HepG2 (cell line): ENCODE measurements around the gene TUBG2. TPM values are rescaled to one million over a fixed set of nuclear protein-coding genes. Genes with fewer than 3 reads are reported as not detected.

Experiments used
- EED ChIP-seq: sonication (generic); formaldehyde crosslinking; IDR thresholded peaks from 2 replicates; pipeline ENCODE4 v1.5.0; 2020; ENCODE audit warnings: mild to moderate bottlenecking, missing genetic modification reagents
- EZH2 ChIP-seq: conservative IDR thresholded peaks from 2 replicates; pipeline ENCODE4 v1.6.1; 2012; ENCODE audit warnings: mild to moderate bottlenecking, low read depth, low read length, moderate library complexity
- FIP1L1 ChIP-seq: fragments of 200-400 bp; formaldehyde crosslinking; IDR thresholded peaks from 2 replicates; pipeline ENCODE4 v1.6.1; 2018; ENCODE audit warnings: low read depth, mild to moderate bottlenecking, low read length, moderate library complexity, borderline replicate concordance; ENCODE audit not compliant: insufficient read depth
- GTF2F1 ChIP-seq: fragments of 150-350 bp; IDR thresholded peaks from 2 replicates; pipeline ENCODE4 v1.6.1; 2014; ENCODE audit warnings: low read length
- KDM3A ChIP-seq: IDR thresholded peaks from 2 replicates; pipeline ENCODE4 v1.6.1; 2018; ENCODE audit warnings: low read depth, missing compliant biosample characterization
- MATR3 ChIP-seq: sonication (generic); formaldehyde crosslinking; IDR thresholded peaks from 2 replicates; pipeline ENCODE4 v1.4.0; 2020; ENCODE audit warnings: missing genetic modification reagents
- PHF20 ChIP-seq: sonication (generic); formaldehyde crosslinking; IDR thresholded peaks from 2 replicates; pipeline ENCODE4 v1.5.0; 2020; ENCODE audit warnings: mild to moderate bottlenecking, missing genetic modification reagents
- RBM22 ChIP-seq: fragments of 200-400 bp; formaldehyde crosslinking; optimal IDR thresholded peaks from 2 replicates; pipeline ENCODE3; 2017; ENCODE audit warnings: mild to moderate bottlenecking, low read length, moderate library complexity
- SP140L ChIP-seq: sonication (generic); formaldehyde crosslinking; IDR thresholded peaks from 2 replicates; pipeline ENCODE4 v1.4.0; 2020; ENCODE audit warnings: missing genetic modification reagents, borderline replicate concordance
- STAT5B ChIP-seq: sonication (generic); formaldehyde crosslinking; IDR thresholded peaks from 2 replicates; pipeline ENCODE4 v1.4.0; 2020; ENCODE audit warnings: missing genetic modification reagents
- ZNF224 ChIP-seq: sonication (generic); formaldehyde crosslinking; IDR thresholded peaks from 2 replicates; pipeline ENCODE4 v1.5.0; 2020; ENCODE audit warnings: mild to moderate bottlenecking, missing genetic modification reagents
- ZNF782 ChIP-seq: sonication (generic); formaldehyde crosslinking; IDR thresholded peaks from 2 replicates; pipeline ENCODE4 v1.4.0; 2020; ENCODE audit warnings: missing genetic modification reagents, mild to moderate bottlenecking, borderline replicate concordance
- polyA plus RNA-seq, 8 experiments: library from polyadenylated mRNA; depleted of rRNA in 3 of 8; stranded (reverse) in 7 of 8; unstranded in 1 of 8; fragments of >200 nt; fragmentation: Illumina TruSeq in 4 of 8; extraction: Trizol in 4 of 8; gene quantifications; 2 replicates each; pipeline versions ENCODE4 v1.2.1 to v1.2.3, GENCODE V29; 2011 to 2016; ENCODE audit warnings: low read depth in 4 of 8, missing spikeins in 1 of 8, mixed read lengths in 1 of 8; ENCODE audit not compliant: insufficient read depth in 1 of 8
- total RNA-seq, 5 experiments: library from RNA; depleted of rRNA; stranded (reverse); fragments of >200 nt; fragmentation: Illumina TruSeq; extraction: Trizol; gene quantifications; 2 replicates each; pipeline ENCODE4 v1.2.3, GENCODE V29; 2016; ENCODE audit warnings: low read depth in 1 of 5
- TF ChIP-seq, protein P1 (sequence below): IDR thresholded peaks from 2 replicates; pipeline ENCODE4 v1.6.1; 2016; ENCODE audit warnings: missing compliant biosample characterization, missing genetic modification reagents, borderline replicate concordance
- TF ChIP-seq, protein P2 (sequence below): sonication (generic); formaldehyde crosslinking; conservative IDR thresholded peaks from 2 replicates; pipeline ENCODE4 v1.8.0; 2022; ENCODE audit warnings: missing genetic modification reagents
- TF ChIP-seq, protein P3 (sequence below): fragments of 450-650 bp; IDR thresholded peaks from 2 replicates; pipeline ENCODE4 v1.6.1; 2017
- TF ChIP-seq, protein P4 (sequence below): sonication (generic); formaldehyde crosslinking; IDR thresholded peaks from 2 replicates; pipeline ENCODE4 v1.4.0; 2020; ENCODE audit warnings: missing genetic modification reagents
- TF ChIP-seq, protein P5 (sequence below): sonication (generic); formaldehyde crosslinking; IDR thresholded peaks from 2 replicates; pipeline ENCODE4 v1.4.0; 2020; ENCODE audit warnings: mild to moderate bottlenecking, missing genetic modification reagents
- TF ChIP-seq, protein P6 (sequence below): sonication (generic); formaldehyde crosslinking; conservative IDR thresholded peaks from 2 replicates; pipeline ENCODE4 v1.8.0; 2022; ENCODE audit warnings: low read depth, missing genetic modification reagents

Gene TUBG2
- total and polyA plus RNA-seq, 2 of the 13 experiments (the other 11 are each of a cell fraction or from before 2014, with no cell fraction given), result 16.0 to 42.3 TPM

GRCh38 chr17:42659079-42659931, at the start of gene TUBG2 (continued):
- TF ChIP-seq, protein P1, sequence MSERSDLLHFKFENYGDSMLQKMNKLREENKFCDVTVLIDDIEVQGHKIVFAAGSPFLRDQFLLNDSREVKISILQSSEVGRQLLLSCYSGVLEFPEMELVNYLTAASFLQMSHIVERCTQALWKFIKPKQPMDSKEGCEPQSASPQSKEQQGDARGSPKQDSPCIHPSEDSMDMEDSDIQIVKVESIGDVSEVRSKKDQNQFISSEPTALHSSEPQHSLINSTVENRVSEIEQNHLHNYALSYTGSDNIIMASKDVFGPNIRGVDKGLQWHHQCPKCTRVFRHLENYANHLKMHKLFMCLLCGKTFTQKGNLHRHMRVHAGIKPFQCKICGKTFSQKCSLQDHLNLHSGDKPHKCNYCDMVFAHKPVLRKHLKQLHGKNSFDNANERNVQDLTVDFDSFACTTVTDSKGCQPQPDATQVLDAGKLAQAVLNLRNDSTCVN, result 0 out of 2 replicates have a peak, but pooled peaks have one; percentile 76
- TF ChIP-seq MATR3 (CRISPR knock-in tag) (0 out of 2 replicates have a peak, but pooled peaks have one; percentile 47), KDM3A (CRISPR knock-in tag) (0 out of 2 replicates have a peak, but pooled peaks have one; percentile 50), EZH2 (no peak), SP140L (CRISPR knock-in tag) (no peak), STAT5B (CRISPR knock-in tag) (peak; percentile 82; the same call in 1 of the 2 replicates), EED (CRISPR knock-in tag) (peak; percentile 60; the same call in 1 of the 2 replicates), FIP1L1 (0 out of 2 replicates have a peak, but pooled peaks have one; percentile 55), ZNF224 (CRISPR knock-in tag) (0 out of 2 replicates have a peak, but pooled peaks have one; percentile 68), PHF20 (peak; percentile 29; the same call in 1 of the 2 replicates), RBM22 (no peak), ZNF782 (CRISPR knock-in tag) (no peak), GTF2F1 (no peak)
- TF ChIP-seq, protein P2, sequence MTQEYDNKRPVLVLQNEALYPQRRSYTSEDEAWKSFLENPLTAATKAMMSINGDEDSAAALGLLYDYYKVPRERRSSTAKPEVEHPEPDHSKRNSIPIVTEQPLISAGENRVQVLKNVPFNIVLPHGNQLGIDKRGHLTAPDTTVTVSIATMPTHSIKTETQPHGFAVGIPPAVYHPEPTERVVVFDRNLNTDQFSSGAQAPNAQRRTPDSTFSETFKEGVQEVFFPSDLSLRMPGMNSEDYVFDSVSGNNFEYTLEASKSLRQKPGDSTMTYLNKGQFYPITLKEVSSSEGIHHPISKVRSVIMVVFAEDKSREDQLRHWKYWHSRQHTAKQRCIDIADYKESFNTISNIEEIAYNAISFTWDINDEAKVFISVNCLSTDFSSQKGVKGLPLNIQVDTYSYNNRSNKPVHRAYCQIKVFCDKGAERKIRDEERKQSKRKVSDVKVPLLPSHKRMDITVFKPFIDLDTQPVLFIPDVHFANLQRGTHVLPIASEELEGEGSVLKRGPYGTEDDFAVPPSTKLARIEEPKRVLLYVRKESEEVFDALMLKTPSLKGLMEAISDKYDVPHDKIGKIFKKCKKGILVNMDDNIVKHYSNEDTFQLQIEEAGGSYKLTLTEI (CRISPR knock-in tag), result no peak
- TF ChIP-seq, protein P3, sequence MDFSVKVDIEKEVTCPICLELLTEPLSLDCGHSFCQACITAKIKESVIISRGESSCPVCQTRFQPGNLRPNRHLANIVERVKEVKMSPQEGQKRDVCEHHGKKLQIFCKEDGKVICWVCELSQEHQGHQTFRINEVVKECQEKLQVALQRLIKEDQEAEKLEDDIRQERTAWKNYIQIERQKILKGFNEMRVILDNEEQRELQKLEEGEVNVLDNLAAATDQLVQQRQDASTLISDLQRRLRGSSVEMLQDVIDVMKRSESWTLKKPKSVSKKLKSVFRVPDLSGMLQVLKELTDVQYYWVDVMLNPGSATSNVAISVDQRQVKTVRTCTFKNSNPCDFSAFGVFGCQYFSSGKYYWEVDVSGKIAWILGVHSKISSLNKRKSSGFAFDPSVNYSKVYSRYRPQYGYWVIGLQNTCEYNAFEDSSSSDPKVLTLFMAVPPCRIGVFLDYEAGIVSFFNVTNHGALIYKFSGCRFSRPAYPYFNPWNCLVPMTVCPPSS, result no peak
- TF ChIP-seq, protein P4, sequence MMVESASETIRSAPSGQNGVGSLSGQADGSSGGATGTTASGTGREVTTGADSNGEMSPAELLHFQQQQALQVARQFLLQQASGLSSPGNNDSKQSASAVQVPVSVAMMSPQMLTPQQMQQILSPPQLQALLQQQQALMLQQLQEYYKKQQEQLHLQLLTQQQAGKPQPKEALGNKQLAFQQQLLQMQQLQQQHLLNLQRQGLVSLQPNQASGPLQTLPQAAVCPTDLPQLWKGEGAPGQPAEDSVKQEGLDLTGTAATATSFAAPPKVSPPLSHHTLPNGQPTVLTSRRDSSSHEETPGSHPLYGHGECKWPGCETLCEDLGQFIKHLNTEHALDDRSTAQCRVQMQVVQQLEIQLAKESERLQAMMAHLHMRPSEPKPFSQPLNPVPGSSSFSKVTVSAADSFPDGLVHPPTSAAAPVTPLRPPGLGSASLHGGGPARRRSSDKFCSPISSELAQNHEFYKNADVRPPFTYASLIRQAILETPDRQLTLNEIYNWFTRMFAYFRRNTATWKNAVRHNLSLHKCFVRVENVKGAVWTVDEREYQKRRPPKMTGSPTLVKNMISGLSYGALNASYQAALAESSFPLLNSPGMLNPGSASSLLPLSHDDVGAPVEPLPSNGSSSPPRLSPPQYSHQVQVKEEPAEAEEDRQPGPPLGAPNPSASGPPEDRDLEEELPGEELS (CRISPR knock-in tag), result 0 out of 2 replicates have a peak, but pooled peaks have one; percentile 21
- TF ChIP-seq, protein P5, sequence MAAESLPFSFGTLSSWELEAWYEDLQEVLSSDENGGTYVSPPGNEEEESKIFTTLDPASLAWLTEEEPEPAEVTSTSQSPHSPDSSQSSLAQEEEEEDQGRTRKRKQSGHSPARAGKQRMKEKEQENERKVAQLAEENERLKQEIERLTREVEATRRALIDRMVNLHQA (CRISPR knock-in tag), result no peak
- TF ChIP-seq, protein P6, sequence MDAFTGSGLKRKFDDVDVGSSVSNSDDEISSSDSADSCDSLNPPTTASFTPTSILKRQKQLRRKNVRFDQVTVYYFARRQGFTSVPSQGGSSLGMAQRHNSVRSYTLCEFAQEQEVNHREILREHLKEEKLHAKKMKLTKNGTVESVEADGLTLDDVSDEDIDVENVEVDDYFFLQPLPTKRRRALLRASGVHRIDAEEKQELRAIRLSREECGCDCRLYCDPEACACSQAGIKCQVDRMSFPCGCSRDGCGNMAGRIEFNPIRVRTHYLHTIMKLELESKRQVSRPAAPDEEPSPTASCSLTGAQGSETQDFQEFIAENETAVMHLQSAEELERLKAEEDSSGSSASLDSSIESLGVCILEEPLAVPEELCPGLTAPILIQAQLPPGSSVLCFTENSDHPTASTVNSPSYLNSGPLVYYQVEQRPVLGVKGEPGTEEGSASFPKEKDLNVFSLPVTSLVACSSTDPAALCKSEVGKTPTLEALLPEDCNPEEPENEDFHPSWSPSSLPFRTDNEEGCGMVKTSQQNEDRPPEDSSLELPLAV, result no peak
